CMK (cell line): Measurements from ENCODE around the gene FRRS1.
A peak's percentile ranks its signal among the peaks of the same experiment; 100 is the strongest.
"Not testable (repeated sequence)": the region's sequence is repeated elsewhere in the genome, so short reads cannot be mapped to it uniquely, and the experiment has no call there.

Experiments
- DNase-seq: peaks from one replicate; pipeline ENCODE4 v3.0.0-alpha.2; 2010; ENCODE audit warnings: low read depth

Gene FRRS1

DNA sequence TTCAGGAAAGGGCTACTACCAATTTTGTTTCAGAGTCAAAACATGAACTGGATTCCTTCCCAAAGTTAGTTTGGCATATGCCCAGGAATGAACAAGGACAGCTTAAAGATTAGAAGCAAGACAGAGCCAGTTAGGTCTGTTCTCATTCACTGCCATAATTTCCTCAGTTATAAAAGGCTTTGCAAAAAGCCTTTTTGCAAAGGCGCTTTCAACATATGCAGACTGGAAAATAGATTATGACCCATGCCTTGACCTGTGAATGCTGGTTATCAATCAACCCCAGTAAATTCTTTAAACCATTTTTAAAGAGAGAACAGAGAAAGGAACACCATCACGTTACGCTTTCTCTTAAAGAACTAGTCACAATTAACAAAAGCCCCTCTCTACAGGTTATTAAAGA, 1.7 kb upstream of the FRRS1 start:
- DNase-seq = no peak

DNA sequence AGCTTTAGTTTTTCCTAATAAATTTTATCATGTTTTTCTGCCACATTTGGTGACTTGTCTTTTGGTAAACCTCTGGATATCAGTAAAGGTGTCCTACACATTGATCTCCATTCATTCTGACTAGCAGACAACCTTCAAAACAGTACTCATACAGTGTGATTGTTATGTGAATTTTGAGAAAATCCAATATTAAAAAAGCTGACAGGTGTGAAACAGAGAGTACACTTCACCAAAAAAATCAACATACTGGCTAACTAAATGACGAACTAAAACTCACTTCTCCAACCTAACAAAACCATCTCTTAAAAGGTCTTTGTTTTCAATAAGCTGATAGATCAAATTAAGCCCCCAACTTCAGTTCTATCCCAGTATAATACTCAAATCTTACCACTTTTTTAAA, 1.5 kb downstream of the FRRS1 start:
- no peak for DNase-seq

DNA sequence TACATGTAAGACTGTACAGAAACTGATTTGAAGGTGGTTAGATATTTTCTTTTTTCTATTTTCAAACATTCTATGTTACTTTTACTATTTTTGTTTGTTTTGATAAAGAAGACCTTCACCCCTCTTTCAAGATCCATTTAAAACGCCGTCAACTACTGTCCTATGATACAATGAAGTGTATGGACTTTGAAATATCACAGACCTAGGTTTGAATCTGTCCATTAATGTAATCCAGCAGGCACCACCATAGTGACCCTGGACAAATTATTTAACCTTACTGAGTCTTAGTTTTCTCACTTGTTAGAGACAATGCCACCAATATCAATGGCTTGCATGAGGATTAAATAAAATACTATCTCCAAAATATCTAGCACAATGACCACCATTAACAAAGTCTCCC, 2.0 kb downstream of the FRRS1 start:
- DNase-seq = no peak

DNA sequence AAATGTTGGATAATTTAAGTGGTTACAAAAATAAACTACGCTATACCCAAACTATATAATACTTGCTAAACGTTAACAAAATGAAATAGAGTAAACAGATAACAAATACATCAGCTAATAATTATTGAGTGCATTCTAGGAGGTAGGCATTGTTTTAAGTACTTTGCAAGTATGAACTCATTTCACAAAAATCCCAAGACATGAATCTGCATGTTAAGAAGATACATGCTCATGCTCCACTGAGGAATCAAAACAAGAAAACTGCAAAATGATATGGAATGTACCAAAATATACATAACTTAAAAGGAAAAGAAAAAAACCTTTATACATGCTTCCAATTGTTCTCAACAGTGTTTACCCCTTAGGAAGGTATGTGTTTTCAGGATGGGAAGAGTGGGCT, 2.5 kb downstream of the FRRS1 start:
- DNase-seq = no peak

DNA sequence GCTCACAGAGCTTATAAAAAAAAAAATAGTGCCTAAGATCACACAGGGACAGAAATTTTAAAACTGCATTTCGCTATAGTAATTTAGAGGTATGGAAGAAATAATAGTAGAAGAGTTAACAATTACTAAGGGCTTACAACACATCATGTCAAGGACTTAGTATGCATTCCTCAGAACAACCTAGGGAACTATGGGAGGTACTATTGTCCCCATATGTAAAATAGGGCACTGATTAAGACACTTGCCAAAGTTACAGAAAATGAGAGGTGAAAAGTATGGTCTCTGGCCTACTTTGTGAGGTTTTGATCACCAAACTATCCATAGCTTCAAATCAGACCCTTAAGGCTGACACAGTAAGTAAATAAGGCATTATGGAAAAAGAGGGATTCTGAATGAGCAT, 4.7 kb downstream of the FRRS1 start:
- no peak for DNase-seq

DNA sequence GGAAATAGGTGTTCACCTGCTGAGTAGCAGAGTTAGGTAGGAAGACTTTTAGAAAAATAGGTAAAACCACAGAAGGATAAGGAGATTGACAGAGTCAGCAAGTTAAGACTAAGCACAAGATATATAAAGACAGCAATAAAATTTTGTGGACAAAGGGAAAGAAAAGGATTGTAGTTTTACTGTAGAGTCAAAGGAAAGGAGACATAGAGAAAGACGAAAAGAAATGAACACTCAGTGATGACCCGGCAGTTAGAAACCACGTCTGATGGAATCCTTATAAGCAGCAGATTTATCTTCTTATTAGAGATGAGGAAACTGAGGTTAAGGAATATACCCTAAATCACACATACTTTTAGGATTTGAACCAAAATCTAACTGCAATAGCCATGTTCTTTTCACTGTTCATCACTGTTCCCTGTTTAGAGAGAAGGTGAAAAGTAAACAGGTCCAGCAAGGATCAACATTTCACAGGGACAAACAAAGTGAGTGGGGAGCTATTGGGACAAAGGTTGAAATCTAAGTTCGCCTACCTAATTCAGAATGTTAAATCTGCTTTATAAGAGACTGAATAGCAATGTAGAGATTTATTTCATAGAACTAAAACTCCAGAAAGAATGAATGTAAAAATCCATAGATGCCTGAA, 6.8 kb downstream of the FRRS1 start:
- no peak for DNase-seq

DNA sequence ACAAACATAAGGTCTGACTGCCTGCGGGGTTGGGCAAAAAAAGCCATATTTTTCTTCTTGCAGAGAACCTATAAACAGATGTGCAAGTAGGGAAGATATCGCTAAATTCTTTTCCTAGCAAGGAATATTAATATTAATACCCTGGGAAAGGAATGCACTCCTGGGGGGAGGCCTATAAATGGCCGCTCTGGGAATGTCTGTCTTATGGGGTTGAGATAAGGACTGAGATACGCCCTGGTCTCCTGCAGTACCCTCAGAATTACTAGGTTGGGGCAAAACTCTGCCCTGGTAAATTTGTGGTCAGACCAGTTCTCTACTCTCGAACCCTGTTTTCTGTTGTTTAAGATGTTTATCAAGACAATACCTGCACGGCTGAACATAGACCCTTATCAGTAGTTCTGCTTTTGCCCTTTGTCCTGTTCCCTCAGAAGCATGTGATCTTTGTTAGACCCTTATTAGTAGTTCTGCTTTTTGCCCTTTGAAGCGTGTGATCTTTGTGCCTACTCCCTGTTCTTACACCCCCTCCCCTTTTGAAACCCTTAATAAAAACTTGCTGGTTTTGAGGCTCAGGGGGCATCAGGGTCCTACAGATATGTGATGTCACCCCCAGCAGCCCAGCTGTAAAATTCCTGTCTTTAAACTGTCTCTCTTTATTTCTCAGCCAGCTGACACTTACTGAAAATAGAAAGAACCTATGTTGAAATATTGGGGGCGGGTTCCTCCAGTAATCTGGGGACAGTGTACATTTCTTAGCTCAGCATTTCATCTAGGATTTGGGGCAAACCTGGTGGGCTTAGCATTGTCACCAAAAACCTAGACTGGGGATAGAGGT, 7.5 kb downstream of the FRRS1 start:
- DNase-seq = not testable (repeated sequence)

DNA sequence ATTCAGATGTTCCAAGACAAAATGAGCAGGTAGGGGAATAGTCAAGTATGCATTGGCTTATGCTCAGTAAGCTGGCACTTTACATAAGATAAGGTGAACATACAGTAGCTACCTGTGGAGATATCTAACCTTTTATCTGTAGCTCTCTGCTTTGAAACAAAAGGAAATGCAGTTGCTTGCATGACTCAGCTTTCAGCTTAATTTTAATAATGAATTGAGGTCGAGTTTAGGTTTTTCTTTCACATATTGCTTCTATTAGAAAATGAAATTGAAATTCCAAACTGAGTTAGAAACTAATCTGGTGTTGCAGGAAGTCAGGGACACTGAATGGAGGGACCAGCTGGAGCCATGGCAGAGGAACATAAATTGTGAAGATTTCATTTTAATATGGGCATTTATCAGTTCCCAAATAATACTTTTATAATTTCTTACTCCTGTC, 8.3 kb downstream of the FRRS1 start:
- no peak for DNase-seq

DNA sequence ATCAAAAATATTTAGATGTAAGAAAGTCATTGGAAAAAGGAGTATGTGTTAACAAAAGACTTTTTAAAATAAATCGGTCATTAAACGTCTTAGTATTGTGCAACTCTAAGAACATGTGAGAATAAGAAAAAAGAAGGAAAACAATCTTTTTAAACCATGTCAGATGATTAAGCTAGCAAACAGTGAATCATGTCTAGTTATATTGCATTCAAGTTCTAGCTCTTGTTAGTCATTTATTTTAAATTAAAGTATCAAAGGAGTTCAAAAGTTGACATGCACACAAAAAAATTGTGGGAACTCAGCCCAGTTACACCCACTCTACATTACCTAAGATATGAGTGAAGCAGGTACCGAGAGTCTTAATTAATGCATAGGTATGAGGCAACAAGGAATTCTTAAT, 9.8 kb downstream of the FRRS1 start:
- DNase-seq = no peak

DNA sequence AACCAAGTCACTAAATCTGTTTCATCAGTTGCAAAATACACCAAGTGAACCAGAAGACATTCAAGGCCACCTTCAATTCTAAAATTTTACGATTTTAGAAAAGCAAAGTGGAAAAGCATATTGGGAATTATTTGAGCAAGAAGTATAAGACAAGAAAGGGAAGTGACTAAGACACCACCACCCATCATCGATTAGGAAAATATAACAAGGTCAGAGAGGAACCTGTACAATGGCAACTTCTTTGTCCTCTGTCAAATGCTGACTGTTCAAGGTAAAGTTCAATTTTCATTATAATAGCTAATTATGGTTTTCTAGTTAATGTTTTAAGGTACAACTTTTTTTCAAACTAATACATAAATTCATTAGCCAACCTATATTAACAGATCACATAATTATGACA, 10.8 kb downstream of the FRRS1 start:
- DNase-seq = no peak

DNA sequence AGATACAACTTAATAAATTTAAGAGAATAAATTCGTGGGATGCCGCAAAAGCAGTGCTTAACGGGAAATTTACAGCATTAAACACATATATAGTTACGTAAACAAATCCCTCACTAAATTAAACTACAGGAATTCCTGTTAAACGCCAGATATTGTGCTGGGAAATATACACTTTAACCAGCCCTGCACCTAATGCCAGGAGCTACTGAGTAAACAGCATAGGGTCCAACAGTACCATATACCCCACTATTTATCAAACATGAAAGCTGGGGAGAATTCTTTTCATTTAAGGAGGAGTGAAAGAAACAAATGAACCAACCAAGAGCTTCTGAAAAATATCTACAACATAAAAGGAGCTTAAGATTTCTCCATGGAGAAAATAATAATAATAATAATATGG, 11.7 kb downstream of the FRRS1 start:
- DNase-seq = no peak

DNA sequence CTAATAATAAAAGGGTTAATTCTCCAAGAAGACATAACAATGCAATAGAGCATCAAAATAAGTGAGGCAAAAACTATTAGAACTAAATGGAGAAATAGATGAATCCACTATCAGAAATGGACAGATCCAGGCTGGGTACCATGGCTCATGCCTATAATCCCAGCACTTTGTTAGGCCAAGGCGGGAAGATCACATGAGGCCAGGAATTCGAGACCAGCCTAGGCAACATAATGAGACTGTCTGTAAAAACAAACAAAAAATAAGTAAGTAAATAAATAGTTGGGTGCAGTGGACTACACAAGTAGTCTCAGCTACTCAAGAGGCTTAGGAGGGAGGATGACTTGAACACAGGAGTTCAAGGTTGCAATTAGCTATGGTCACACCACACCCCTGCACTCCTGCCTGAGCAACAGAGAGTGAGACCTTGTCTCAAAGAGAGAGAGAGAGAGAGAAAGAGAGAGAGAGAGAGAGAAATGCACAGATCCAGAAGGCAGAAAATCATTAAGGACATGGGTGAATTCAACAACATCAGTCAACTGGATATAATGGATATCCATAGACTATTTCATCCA, 12.3 kb downstream of the FRRS1 start:
- no peak for DNase-seq

DNA sequence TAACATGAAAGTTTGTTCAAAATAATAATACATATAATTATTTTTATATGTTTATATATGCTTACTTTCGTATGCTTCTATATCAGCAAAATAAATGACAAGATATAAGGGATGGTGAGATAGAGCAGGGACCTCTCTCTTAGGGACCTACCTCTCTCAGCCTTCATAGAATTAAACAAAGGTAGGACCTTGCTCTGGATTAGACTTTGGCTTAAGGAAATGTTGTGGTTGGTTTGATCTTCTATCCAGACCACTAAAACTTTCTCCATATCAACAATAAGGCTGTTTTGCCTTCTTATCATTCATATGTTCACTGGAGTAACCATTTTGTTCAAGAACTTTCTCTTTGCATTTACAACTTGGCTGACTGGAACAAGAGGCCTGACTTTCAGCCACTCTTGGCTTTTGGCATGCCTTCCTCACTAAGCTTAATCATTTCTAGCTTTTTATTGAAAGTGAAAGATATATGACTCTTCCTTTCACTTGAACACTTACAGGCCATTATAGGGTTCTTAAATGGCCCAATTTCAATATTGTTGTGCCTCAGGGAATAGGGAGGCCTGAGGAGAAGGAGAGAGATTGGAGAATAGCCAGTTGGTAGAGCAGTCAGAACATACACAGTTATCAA, 14.4 kb downstream of the FRRS1 start:
- no peak for DNase-seq

DNA sequence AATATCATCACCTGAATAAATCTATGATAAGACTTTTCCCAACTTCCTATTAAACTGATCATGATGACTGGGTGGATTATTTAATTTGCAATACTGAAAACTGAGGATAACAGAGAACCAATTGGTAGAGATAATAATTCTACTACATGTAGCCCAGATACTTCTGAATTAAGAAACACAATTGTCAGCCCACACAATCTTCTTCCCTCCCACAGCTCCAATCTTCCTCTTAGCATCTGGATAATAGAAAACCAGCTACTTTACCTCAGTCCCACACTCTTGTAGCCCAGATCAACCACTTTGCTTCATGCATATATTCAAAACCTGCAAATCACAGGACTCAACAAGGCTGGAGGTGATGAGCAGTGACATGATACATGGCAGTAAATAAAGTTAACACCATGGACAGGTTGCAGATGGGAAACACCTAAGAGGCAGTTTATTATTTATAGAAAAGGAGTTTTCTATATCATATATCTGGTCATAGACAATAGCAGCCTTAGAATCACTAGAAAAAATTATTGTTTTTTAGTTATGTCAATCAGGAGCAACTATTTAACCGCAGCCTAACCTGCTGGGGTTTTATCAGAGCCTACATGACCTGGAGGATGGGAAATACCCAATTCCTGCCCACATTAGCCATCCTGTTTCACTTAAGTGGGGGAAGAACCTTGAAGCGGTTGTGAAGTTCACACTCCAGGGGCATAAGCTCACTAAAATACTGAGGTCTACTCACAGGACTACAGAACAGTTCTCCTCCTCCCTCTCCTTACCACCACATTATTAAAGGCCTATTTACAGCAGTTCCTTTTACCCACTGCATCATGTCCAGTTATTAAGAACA, 16.7 kb downstream of the FRRS1 start:
- no peak for DNase-seq

DNA sequence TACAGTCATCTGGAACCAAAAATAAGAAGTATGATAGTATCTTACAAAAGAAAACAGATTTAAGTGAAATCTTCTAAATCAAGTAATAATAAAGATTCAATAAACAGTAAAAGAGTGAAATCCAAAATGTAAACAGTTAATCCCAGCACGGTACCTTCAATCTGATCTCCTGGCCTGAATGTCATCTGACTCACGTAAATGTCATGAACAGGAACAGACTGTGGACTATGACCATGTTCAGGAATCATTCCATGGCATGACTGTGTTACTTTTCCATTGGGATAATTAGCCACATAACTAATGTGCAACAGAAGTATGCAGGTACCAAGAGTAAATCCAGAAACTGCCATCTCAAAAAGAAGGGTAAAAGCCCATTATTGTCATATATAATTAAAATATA, 18.0 kb downstream of the FRRS1 start:
- no peak for DNase-seq

DNA sequence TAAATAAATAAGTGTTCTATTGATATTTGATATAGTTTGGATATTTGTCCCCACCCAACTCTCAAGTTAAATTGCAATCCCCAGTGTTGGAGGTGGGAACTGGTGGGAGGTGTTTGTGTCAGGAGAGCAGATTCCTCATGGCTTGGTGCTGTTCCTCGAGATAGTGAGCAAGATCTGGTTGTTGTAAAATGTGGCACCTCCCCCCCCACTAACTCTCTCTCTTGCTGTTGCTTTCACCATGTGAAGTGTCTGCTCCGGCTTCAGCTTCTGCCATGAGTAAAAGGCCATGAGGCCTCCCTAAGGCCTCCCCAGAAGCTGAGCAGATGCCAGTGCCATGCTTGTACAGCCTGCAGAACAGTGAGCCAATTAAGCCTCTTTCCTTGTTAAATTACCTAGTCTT, 20.8 kb downstream of the FRRS1 start:
- DNase-seq = no peak

DNA sequence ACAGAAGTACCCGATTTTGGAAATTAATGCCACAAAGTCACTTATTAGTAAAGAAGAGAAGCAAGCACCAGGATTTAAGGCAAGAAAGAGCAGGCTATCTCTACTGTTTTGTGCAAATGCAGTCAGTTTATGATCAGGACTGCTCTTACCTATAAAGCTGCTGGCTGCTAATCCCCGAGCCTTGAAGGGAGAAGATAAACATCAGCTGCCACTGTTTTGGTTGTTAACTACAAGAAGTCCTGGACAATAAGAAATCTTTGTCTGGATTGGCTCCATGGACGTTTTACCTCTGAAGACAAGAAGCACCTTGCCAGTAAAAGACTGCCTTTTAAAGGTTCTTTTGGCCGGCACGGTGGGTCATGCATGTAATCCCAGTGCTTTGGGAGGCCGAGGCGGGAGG, 21.4 kb downstream of the FRRS1 start:
- DNase-seq = no peak

DNA sequence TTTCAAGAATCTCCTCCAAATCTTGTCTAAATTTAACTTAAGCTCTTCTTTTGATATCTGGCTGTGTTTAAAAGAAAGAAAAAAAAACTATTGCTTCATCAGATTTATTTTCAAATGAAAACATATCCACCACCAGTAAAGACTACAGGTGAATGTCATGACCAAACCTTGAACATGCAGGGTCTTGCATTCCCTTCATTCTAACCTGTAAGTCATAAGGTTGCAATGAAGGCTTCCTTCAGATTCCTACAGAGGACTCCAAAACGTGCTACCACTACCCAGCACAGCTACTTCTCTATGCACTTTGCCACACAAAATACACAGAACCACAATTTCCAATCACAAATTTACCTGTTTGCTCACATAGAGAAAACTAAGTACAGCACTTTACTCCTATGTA, 26.3 kb downstream of the FRRS1 start:
- no peak for DNase-seq

DNA sequence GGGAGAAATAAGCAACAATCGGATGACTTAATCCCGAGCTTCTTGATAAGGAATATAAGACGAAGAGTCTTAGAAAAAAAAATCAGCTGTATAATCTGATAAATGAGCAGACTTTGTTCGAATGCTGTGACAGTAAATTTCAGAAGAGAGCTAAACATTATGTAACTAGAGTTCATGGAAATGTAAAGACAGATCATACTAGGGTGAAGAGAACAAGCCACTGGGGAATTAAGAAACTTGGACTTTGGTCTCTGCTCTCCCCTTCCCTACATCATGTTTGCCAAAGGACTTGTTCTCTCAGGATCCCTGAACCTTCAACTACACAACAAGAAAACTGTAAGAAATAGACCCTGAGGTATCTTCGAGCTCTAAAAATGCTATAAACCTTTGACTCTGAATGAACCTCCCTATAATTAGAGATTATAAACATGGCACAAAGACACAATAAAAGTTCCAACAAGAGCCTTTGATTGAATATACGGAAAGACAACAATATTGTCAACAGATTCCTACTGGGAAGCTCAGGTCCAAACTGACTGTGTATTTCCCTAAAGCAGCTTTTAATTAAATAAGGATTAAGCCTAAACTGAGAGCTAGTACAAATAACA, 27.5 kb downstream of the FRRS1 start:
- DNase-seq = no peak

DNA sequence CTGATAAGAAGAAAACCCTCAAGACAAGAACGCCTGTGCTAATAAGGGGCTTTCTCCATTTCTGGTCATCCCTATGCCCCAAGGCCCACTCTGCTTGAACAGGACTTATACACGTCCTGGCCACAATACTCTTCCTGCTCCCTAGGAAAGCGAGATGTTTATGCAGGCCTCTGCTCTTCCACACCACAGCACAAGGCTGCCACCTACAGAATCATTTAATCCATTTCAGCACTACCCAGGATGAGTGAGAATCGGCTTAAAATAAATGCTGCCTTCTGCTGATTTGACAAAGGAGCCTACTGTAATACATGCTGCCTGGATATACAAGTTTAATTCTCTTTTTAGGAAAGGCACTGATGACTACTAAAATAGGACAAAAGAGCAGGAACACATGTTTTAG, 29.4 kb downstream of the FRRS1 start:
- DNase-seq = peak; percentile 45

DNA sequence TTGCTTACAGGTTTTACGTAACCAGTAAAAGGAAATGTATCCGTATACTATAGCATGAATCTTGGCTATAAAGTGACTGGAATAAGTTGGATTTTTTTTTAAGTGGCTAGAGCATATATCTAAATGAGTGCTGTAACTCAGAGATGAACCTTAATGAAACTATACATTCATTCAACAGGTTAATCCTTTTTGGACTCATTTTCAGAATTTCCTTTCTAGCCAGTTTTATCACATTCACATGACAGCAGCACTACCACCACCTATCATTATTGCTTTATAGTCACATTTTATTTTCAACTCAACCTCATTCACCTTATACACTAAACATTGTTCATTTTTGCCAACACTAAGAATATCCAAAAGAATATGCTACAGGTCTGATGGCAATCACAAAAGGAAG, 30.6 kb downstream of the FRRS1 start:
- DNase-seq = no peak

DNA sequence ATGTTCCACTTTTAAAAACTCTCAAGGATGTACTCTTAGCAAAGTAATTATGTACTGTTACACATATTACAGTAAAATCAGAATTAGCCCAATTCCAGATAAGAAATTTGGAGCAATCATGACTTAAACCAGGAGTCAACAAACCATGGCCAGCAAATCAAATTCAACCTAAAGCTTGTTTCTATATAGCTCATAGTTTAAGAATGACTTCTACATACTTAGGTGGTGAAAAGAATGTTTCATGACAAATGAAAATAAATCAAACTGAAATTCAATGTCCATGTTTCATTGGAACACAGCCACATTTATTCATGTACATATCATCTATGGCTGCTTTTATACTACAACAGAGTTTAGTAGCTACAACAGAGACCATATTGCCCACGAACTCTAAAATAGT, 35.1 kb downstream of the FRRS1 start:
- no peak for DNase-seq
